ENCODE results near the gene CRK. TPM values are rescaled to one million over a fixed set of nuclear protein-coding genes. Genes with fewer than 3 reads are reported as not detected.
"Not testable (repeated sequence)": the region's sequence is repeated elsewhere in the genome, so short reads cannot be mapped to it uniquely, and the experiment has no call there.

Gene CRK
- polyA plus RNA-seq, 1 experiment: 53.8 TPM

GRCh38 chr17:1422885-1423284 lies 33.1 kb downstream of the CRK start:
- H3K27me3 ChIP-seq (ENCODE audit: control insufficient read depth, insufficient read depth, low read length): no peaks in the 10 kb centered on the region
- no peak for TF ChIP-seq CTCF (IDR thresholded peaks at IDR 0.05; ENCODE audit: insufficient read depth, low read depth, low read length)
- ChIA-PET POLR2A (no interaction called here), CTCF (interaction anchor here (3.3 kb wide), 1 partner anchor 57 kb away, joined by 15 read pairs; no protein-coding TSS in a partner anchor)
- DNase-seq (ENCODE audit: low read depth): peak; percentile 78
- H3K4me3 ChIP-seq (ENCODE audit: low read depth, low read length): no peak overlapping the region
- H3K36me3 ChIP-seq (ENCODE audit: control insufficient read depth, insufficient read depth, low read length): peaks cover 13% of the 10 kb centered on the region

DNA sequence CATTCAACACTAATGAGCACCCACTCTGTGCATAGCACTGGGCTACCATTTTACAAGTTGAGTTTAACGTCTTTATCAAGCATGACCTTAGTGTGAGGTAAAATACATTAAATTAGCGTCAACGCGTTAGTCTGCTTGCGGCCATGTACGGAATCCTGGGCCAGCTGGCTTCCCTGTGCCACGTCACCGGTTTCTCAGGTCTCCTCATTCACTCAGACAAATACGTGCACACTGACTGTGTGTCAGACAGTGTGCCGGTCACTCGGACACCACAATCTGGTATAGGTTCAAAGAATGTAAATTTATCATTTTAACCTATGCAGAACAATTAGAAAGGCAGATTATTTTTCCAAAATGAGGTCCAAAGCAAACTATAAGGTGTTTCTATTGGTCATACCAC lies 34.6 kb downstream of the CRK start:
- TF ChIP-seq CTCF (IDR thresholded peaks at IDR 0.05; ENCODE audit: insufficient read depth, low read depth, low read length): no peak
- Histone ChIP-seq H3K4me3 (ENCODE audit: low read depth, low read length) (no peak overlapping the region), H3K36me3 (ENCODE audit: control insufficient read depth, insufficient read depth, low read length) (peaks cover 10% of the 10 kb centered on the region), H3K27me3 (ENCODE audit: control insufficient read depth, insufficient read depth, low read length) (no peaks in the 10 kb centered on the region)
- POLR2A ChIA-PET: no interaction called here
- CTCF ChIA-PET: no interaction called here
- DNase-seq (ENCODE audit: low read depth): no peak

- H3K27me3 ChIP-seq (ENCODE audit: control insufficient read depth, insufficient read depth, low read length): no peaks in the 10 kb centered on the region
- no peak overlapping the region for H3K4me3 ChIP-seq (ENCODE audit: low read depth, low read length)
- no peak for TF ChIP-seq CTCF (IDR thresholded peaks at IDR 0.05; ENCODE audit: insufficient read depth, low read depth, low read length)
- ChIA-PET POLR2A (no interaction called here), CTCF (no interaction called here)
- peaks cover 7% of the 10 kb centered on the region for H3K36me3 ChIP-seq (ENCODE audit: control insufficient read depth, insufficient read depth, low read length)
- DNase-seq (ENCODE audit: low read depth): no peak
Measured at GRCh38 chr17:1420981-1421380, 35.1 kb downstream of the CRK start.

- ChIA-PET POLR2A (interaction anchor here (0.6 kb wide), 1 partner anchor 21 kb away, joined by 5 read pairs; no protein-coding TSS in a partner anchor), CTCF (interaction anchor here (0.6 kb wide), 1 partner anchor 895 kb away, joined by 5 read pairs; no protein-coding TSS in a partner anchor)
- H3K36me3 ChIP-seq (ENCODE audit: control insufficient read depth, insufficient read depth, low read length): peaks cover 6% of the 10 kb centered on the region
- no peak for DNase-seq (ENCODE audit: low read depth)
- no peak for TF ChIP-seq CTCF (IDR thresholded peaks at IDR 0.05; ENCODE audit: insufficient read depth, low read depth, low read length)
- no peaks in the 10 kb centered on the region for H3K27me3 ChIP-seq (ENCODE audit: control insufficient read depth, insufficient read depth, low read length)
- no peak overlapping the region for H3K4me3 ChIP-seq (ENCODE audit: low read depth, low read length)
Measured at GRCh38 chr17:1420163-1420562, 35.9 kb downstream of the CRK start.

DNA sequence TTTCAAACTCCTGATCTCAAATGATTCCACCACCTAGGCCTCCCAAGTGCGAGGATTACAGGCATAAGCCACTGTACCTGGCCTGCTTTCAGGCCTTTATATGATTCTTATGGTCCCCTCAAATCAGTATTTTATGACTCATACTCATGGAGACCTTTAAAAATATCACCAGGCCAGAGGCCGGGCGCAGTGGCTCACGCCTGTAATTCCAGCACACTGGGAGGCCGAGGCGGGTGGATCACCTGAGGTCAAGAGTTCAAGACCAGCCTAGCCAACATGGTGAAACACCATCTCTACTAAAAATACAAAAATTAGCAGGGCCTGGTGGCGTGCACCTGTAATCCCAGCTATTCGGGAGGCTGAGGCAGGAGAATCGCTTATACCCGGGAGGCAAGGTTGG lies 37.6 kb downstream of the CRK start:
- CTCF ChIA-PET; POLR2A ChIA-PET; H3K4me3 ChIP-seq (ENCODE audit: low read depth, low read length): not testable (repeated sequence)

DNA sequence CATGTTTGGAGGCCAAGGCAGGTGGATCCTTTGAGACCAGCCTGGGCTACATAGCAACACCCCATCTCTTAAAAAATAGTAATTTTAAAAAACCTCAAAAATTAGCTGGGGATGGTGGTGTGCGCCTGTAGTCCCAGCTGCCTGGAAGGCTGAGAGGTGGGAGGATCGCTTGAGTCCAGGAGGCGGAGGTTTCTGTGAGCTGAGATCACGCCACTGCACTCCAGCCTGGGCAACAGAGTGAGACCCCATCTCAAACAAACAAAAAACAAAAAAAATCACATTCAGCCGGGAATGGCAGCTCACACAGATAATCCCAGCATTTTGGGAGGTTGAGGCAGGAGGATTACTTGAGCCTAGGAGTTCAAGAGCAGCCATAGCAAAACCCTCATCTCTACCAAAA lies 39.6 kb downstream of the CRK start:
- no peak for DNase-seq (ENCODE audit: low read depth)
- ChIA-PET POLR2A (no interaction called here), CTCF (no interaction called here)
- no peak for TF ChIP-seq CTCF (IDR thresholded peaks at IDR 0.05; ENCODE audit: insufficient read depth, low read depth, low read length)
- Histone ChIP-seq H3K4me3 (ENCODE audit: low read depth, low read length) (no peak overlapping the region), H3K27me3 (ENCODE audit: control insufficient read depth, insufficient read depth, low read length) (no peaks in the 10 kb centered on the region), H3K36me3 (ENCODE audit: control insufficient read depth, insufficient read depth, low read length) (no peaks in the 10 kb centered on the region)

More for the DNA sequence above, 37.6 kb downstream of the CRK start:
- not testable (repeated sequence) for DNase-seq (ENCODE audit: low read depth); H3K36me3 ChIP-seq (ENCODE audit: control insufficient read depth, insufficient read depth, low read length); H3K27me3 ChIP-seq (ENCODE audit: control insufficient read depth, insufficient read depth, low read length)

All from BJ (cell line).